Measurements from ENCODE around the gene TRAPPC12. TPM values are rescaled to one million over a fixed set of nuclear protein-coding genes. Genes with fewer than 3 reads are reported as not detected.
A peak's percentile ranks its signal among the peaks of the same experiment; 100 is the strongest.
"Not testable (repeated sequence)": the region's sequence is repeated elsewhere in the genome, so short reads cannot be mapped to it uniquely, and the experiment has no call there.

TRAPPC12 gene
- total RNA-seq, 1 experiment from 2014 or later: 69.1 TPM

DNA sequence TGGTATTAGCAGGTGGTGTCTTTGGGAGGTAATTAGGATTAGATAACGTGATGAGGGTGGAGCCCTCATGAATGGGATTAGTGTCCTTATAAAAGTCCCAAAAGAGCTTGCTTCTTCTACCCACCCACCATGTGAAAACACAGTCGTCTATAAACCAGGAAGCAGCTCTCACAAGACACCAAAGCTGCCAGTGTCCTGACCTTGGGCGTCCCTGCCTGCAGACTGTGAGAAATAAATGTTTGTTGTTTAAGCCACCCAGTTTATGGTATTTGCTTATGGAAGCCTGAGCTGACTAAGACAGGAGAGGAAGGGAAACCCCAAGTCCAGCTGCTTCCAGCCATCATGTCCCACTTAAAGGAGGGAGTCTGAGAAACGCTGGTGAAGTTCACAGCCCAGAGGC is 126.3 kb downstream of the TRAPPC12 start:
- H3K79me2 ChIP-seq (ENCODE audit: low read length): peaks cover 71% of the 10 kb centered on the region
- H3K36me3 ChIP-seq (ENCODE audit: insufficient read depth, low read length): peaks cover 45% of the 10 kb centered on the region
- H3K9me3 ChIP-seq (ENCODE audit: low read length): no peaks in the 10 kb centered on the region
- no peaks in the 10 kb centered on the region for H3K27me3 ChIP-seq (ENCODE audit: low read length)
- no peak overlapping the region for H3K4me3 ChIP-seq (ENCODE audit: low read length)
- H2AFZ ChIP-seq (ENCODE audit: low read length): no peak overlapping the region
- no peaks in the 10 kb centered on the region for H3K9me2 ChIP-seq (replicated peaks; ENCODE audit: insufficient read depth, low read length)
- DNase-seq: no peak
- no peaks in the 10 kb centered on the region for H3K4me1 ChIP-seq (ENCODE audit: low read length)
- H3K9ac ChIP-seq (ENCODE audit: low read length): no peak overlapping the region
- no peak overlapping the region for H3K27ac ChIP-seq (ENCODE audit: low read length)
- no peak overlapping the region for H3K4me2 ChIP-seq (ENCODE audit: low read depth, low read length, poor library complexity, severe bottlenecking)
- H4K20me1 ChIP-seq (ENCODE audit: insufficient read depth, low read depth, low read length): no peaks in the 10 kb centered on the region; the same call in 1 of the 2 replicates

GRCh38 chr2:3512086-3512485 is 132.6 kb downstream of the TRAPPC12 start:
- no peak for DNase-seq
- Histone ChIP-seq H3K4me1 (ENCODE audit: low read length) (no peaks in the 10 kb centered on the region), H3K36me3 (ENCODE audit: insufficient read depth, low read length) (peaks cover 67% of the 10 kb centered on the region), H3K4me2 (ENCODE audit: low read depth, low read length, poor library complexity, severe bottlenecking) (no peak overlapping the region), H3K79me2 (ENCODE audit: low read length) (peaks cover 69% of the 10 kb centered on the region), H3K9ac (ENCODE audit: low read length) (no peak overlapping the region), H3K27me3 (ENCODE audit: low read length) (no peaks in the 10 kb centered on the region), H2AFZ (ENCODE audit: low read length) (no peak overlapping the region), H3K4me3 (ENCODE audit: low read length) (no peak overlapping the region), H3K27ac (ENCODE audit: low read length) (no peak overlapping the region), H3K9me2 (replicated peaks; ENCODE audit: insufficient read depth, low read length) (no peaks in the 10 kb centered on the region), H4K20me1 (ENCODE audit: insufficient read depth, low read depth, low read length) (no peaks in the 10 kb centered on the region), H3K9me3 (ENCODE audit: low read length) (no peaks in the 10 kb centered on the region)

- H2AFZ ChIP-seq (ENCODE audit: low read length): no peak overlapping the region
- no peaks in the 10 kb centered on the region for H4K20me1 ChIP-seq (ENCODE audit: insufficient read depth, low read depth, low read length)
- no peak for DNase-seq
- H3K27ac ChIP-seq (ENCODE audit: low read length): no peak overlapping the region
- peaks cover 72% of the 10 kb centered on the region for H3K79me2 ChIP-seq (ENCODE audit: low read length)
- H3K4me2 ChIP-seq (ENCODE audit: low read depth, low read length, poor library complexity, severe bottlenecking): no peak overlapping the region
- no peak overlapping the region for H3K9ac ChIP-seq (ENCODE audit: low read length)
- H3K27me3 ChIP-seq (ENCODE audit: low read length): no peaks in the 10 kb centered on the region
- no peaks in the 10 kb centered on the region for H3K9me3 ChIP-seq (ENCODE audit: low read length)
- no peak overlapping the region for H3K4me3 ChIP-seq (ENCODE audit: low read length)
- H3K4me1 ChIP-seq (ENCODE audit: low read length): peaks cover 8% of the 10 kb centered on the region
- H3K9me2 ChIP-seq (replicated peaks; ENCODE audit: insufficient read depth, low read length): no peaks in the 10 kb centered on the region
- H3K36me3 ChIP-seq (ENCODE audit: insufficient read depth, low read length): peaks cover 68% of the 10 kb centered on the region
Observed at GRCh38 chr2:3513026-3513810, 133.7 kb downstream of the TRAPPC12 start.

DNA sequence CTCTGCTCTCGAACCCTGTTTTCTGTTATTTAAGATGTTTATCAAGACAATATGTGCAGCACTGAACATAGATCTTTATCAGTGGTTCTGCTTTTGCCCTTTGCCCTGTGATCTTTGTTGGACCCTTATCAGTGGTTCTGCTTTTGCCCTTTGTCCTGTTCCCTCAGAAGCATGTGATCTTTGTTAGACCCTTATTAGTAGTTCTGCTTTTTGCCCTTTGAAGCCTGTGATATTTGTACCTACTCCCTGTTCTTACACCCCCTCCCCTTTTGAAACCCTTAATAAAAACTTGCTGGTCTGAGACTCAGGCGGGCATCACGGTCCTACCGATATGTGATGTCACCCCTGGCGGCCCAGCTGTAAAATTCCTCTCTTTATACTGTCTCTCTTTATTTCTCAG is 135.9 kb downstream of the TRAPPC12 start:
- H3K4me2 ChIP-seq (ENCODE audit: low read depth, low read length, poor library complexity, severe bottlenecking); H3K27me3 ChIP-seq (ENCODE audit: low read length); H3K27ac ChIP-seq (ENCODE audit: low read length); H3K4me3 ChIP-seq (ENCODE audit: low read length); H4K20me1 ChIP-seq (ENCODE audit: insufficient read depth, low read depth, low read length); DNase-seq; H3K9me3 ChIP-seq (ENCODE audit: low read length); H3K9ac ChIP-seq (ENCODE audit: low read length); H2AFZ ChIP-seq (ENCODE audit: low read length); H3K9me2 ChIP-seq (replicated peaks; ENCODE audit: insufficient read depth, low read length): not testable (repeated sequence)
- peaks cover 64% of the 10 kb centered on the region for H3K79me2 ChIP-seq (ENCODE audit: low read length)
- peaks cover 21% of the 10 kb centered on the region for H3K4me1 ChIP-seq (ENCODE audit: low read length)
- peaks cover 61% of the 10 kb centered on the region for H3K36me3 ChIP-seq (ENCODE audit: insufficient read depth, low read length)

DNA sequence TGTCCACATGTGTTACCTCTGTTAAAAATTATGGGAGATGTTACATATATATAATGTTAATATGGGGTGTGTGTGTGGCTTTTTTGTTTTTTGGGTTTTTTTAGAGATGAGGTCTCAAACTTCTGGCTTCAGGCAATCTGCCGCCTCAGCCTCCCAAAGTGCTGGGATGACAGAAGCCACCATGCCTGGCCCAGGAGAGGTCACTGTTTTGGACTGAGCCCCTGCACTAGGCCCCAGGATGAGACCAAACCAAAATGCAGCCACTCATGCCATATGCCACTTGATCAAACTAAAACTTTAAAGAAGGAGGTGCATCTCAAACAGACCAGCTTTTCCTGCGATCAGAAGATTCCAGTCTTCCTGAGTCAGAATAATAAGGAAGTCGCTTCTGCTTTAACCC is 137.3 kb downstream of the TRAPPC12 start:
- Histone ChIP-seq H3K79me2 (ENCODE audit: low read length) (peaks cover 54% of the 10 kb centered on the region), H3K27me3 (ENCODE audit: low read length) (no peaks in the 10 kb centered on the region), H3K9ac (ENCODE audit: low read length) (no peak overlapping the region), H4K20me1 (ENCODE audit: insufficient read depth, low read depth, low read length) (no peaks in the 10 kb centered on the region), H3K27ac (ENCODE audit: low read length) (no peak overlapping the region), H2AFZ (ENCODE audit: low read length) (no peak overlapping the region), H3K9me2 (replicated peaks; ENCODE audit: insufficient read depth, low read length) (no peaks in the 10 kb centered on the region), H3K4me2 (ENCODE audit: low read depth, low read length, poor library complexity, severe bottlenecking) (no peak overlapping the region), H3K4me3 (ENCODE audit: low read length) (no peak overlapping the region), H3K36me3 (ENCODE audit: insufficient read depth, low read length) (peaks cover 47% of the 10 kb centered on the region), H3K4me1 (ENCODE audit: low read length) (peaks cover 26% of the 10 kb centered on the region), H3K9me3 (ENCODE audit: low read length) (no peaks in the 10 kb centered on the region)
- DNase-seq: no peak

DNA sequence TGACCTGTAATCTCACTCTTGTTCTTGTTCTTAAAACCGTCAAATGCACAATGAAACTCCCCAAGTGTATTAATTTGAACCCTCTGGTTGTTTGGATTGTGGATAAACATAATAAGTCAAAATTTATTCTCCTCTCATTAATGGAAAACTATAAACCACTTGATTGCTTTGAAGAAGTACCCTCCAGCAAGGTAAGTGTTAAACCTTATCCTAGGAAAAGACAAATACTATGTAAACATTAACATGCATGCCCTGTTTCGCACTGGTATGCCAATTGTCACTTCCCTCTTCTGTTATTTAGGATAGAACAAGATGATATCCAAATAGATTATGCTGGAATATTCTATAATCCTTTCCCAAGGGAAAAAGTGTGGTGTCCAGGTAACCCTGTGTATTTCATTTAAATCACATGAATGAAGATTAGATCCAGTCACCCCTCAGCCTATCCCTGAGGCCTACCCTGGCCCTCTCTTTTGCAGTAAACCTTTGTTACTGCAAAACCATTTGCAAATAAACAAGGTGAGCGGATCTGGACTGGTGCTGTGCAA is 138.5 kb downstream of the TRAPPC12 start:
- Histone ChIP-seq H4K20me1 (ENCODE audit: insufficient read depth, low read depth, low read length) (no peaks in the 10 kb centered on the region), H3K27me3 (ENCODE audit: low read length) (no peaks in the 10 kb centered on the region), H3K9me3 (ENCODE audit: low read length) (no peaks in the 10 kb centered on the region), H3K4me1 (ENCODE audit: low read length) (peaks cover 26% of the 10 kb centered on the region), H3K4me2 (ENCODE audit: low read depth, low read length, poor library complexity, severe bottlenecking) (peak overlapping the region; percentile 91), H3K36me3 (ENCODE audit: insufficient read depth, low read length) (peaks cover 35% of the 10 kb centered on the region), H2AFZ (ENCODE audit: low read length) (no peak overlapping the region), H3K4me3 (ENCODE audit: low read length) (peak overlapping the region; percentile 76), H3K9ac (ENCODE audit: low read length) (peak overlapping the region; percentile 96), H3K79me2 (ENCODE audit: low read length) (peaks cover 46% of the 10 kb centered on the region), H3K27ac (ENCODE audit: low read length) (peak overlapping the region; percentile 74), H3K9me2 (replicated peaks; ENCODE audit: insufficient read depth, low read length) (no peaks in the 10 kb centered on the region)
- peak; percentile 75 for DNase-seq

GRCh38 chr2:3518496-3519254 is 139.2 kb downstream of the TRAPPC12 start:
- Histone ChIP-seq H3K4me3 (ENCODE audit: low read length) (peak overlapping the region; percentile 76), H3K36me3 (ENCODE audit: insufficient read depth, low read length) (peaks cover 29% of the 10 kb centered on the region), H3K9me2 (replicated peaks; ENCODE audit: insufficient read depth, low read length) (no peaks in the 10 kb centered on the region), H3K27me3 (ENCODE audit: low read length) (no peaks in the 10 kb centered on the region), H3K9me3 (ENCODE audit: low read length) (no peaks in the 10 kb centered on the region), H3K27ac (ENCODE audit: low read length) (peak overlapping the region; percentile 86), H4K20me1 (ENCODE audit: insufficient read depth, low read depth, low read length) (no peaks in the 10 kb centered on the region), H2AFZ (ENCODE audit: low read length) (0 out of 2 replicates have a peak overlapping the region, but pooled peaks have one; percentile 40), H3K9ac (ENCODE audit: low read length) (peak overlapping the region; percentile 99), H3K4me2 (ENCODE audit: low read depth, low read length, poor library complexity, severe bottlenecking) (peak overlapping the region; percentile 91), H3K4me1 (ENCODE audit: low read length) (peaks cover 26% of the 10 kb centered on the region), H3K79me2 (ENCODE audit: low read length) (peaks cover 44% of the 10 kb centered on the region)
- peak; percentile 99 for DNase-seq

Data from Karpas-422 (cell line).